HepG2 (cell line): Measurements from ENCODE around the gene MTHFSD. TPM values are rescaled to one million over a fixed set of nuclear protein-coding genes. Genes with fewer than 3 reads are reported as not detected.
A peak's percentile ranks its signal among the peaks of the same experiment; 100 is the strongest.

Experiments
- ATAC-seq: fragments of 200-7000 bp; cut with Tn5 transposase; 3 replicates; pipeline ENCODE4 v1.9.1; 2020; ENCODE audit warnings: mild to moderate bottlenecking, moderate library complexity
- Bru-seq: library from RNA; stranded (reverse); fragments of 400-500 nt; gene quantifications from one replicate; lab custom pipeline; 2021; lab: Mats Ljungman, UMichigan
- BruChase-seq, 2 experiments: library from RNA; stranded (reverse); fragments of 400-500 nt; gene quantifications; one replicate each; lab custom pipeline; 2021; lab: Mats Ljungman, UMichigan
- BruUV-seq: library from RNA; stranded (reverse); fragments of 400-500 nt; replicated peaks from 2 replicates; lab custom pipeline; 2021; lab: Mats Ljungman, UMichigan
- CTCF ChIA-PET: fragments of 300-600 bp; formaldehyde crosslinking; extraction: SDS; loops from one replicate; lab custom pipeline; 2021; ENCODE audit warnings: low total read pairs, inconsistent platforms, low intra/inter-chr PET ratio; lab: Yijun Ruan, JAX
- POLR2A ChIA-PET: fragments of 350-600 bp; sonication (Branson Sonifier 250); formaldehyde crosslinking; loops from one replicate; lab custom pipeline; 2020; ENCODE audit warnings: antibody characterized with exemption, inconsistent platforms; lab: Yijun Ruan, JAX
- DNase-seq: peaks from one replicate; pipeline ENCODE4 v3.0.0-alpha.2; 2015; ENCODE audit warnings: low spot score
- FAIRE-seq: peaks from 3 replicates; lab custom pipeline; 2011; peaks lifted over from hg19 to GRCh38; lab: Jason Lieb, UNC
- H2AFZ ChIP-seq: one replicate; pipeline ENCODE4 v1.6.1; 2011; ENCODE audit warnings: low read length, inconsistent platforms
- H3K27ac ChIP-seq: fragments of 300-600 bp; 3 replicates; pipeline ENCODE4 v1.8.0; 2011; ENCODE audit warnings: mixed run types, mild to moderate bottlenecking, mixed read lengths, low read length, inconsistent platforms; ENCODE audit not compliant: insufficient read depth; ENCODE audit errors: extremely low read length
- H3K27me3 ChIP-seq, 2 experiments: fragments of 200-600 bp in 1 of 2; 2 replicates in 1 of 2; 3 replicates in 1 of 2; pipeline versions ENCODE4 v1.6.0 to v1.8.0; 2011; ENCODE audit warnings: low read length in 2 of 2, mild to moderate bottlenecking in 2 of 2, moderate library complexity in 2 of 2, inconsistent platforms in 1 of 2; ENCODE audit not compliant: insufficient read depth in 2 of 2, control insufficient read depth in 1 of 2
- H3K36me3 ChIP-seq, 2 experiments: fragments of 200-600 bp in 1 of 2; replicated peaks in 1 of 2; 2 replicates in 1 of 2; 3 replicates in 1 of 2; pipeline versions ENCODE4 v1.5.1 to v1.8.0; 2011; ENCODE audit warnings: low read length in 2 of 2, inconsistent platforms in 1 of 2; ENCODE audit not compliant: insufficient read depth in 2 of 2, control insufficient read depth in 1 of 2
- H3K4me1 ChIP-seq: 2 replicates; pipeline ENCODE4 v1.5.1; 2012; ENCODE audit warnings: low read length, inconsistent platforms; ENCODE audit not compliant: insufficient read depth
- H3K4me2 ChIP-seq: 2 replicates; pipeline ENCODE4 v1.6.0; 2011; ENCODE audit warnings: low read depth, low read length, inconsistent platforms
- H3K4me3 ChIP-seq, 3 experiments: fragments of 200-600 bp in 1 of 3; sonication (generic), shearing (Covaris generic) in 1 of 3; replicated peaks in 1 of 3; 2 replicates each; pipeline ENCODE4 v1.5.1; 2011 to 2016; ENCODE audit warnings: low read length in 3 of 3, inconsistent platforms in 2 of 3, low read depth in 2 of 3, mild to moderate bottlenecking in 2 of 3, control low read depth in 1 of 3, mixed read lengths in 1 of 3; ENCODE audit not compliant: insufficient read depth in 1 of 3
- H3K79me2 ChIP-seq: one replicate; pipeline ENCODE4 v1.6.1; 2011; ENCODE audit warnings: low read length, inconsistent platforms; ENCODE audit not compliant: insufficient read depth
- H3K9ac ChIP-seq: 2 replicates; pipeline ENCODE4 v1.6.0; 2011; ENCODE audit warnings: mild to moderate bottlenecking, low read depth, low read length, inconsistent platforms; ENCODE audit not compliant: insufficient read depth
- H3K9me3 ChIP-seq: 2 replicates; pipeline ENCODE4 v1.5.1; 2012; ENCODE audit warnings: mild to moderate bottlenecking, low read length
- H4K20me1 ChIP-seq: 2 replicates; pipeline ENCODE4 v1.6.0; 2011; ENCODE audit warnings: inconsistent platforms, mild to moderate bottlenecking, low read length, moderate library complexity; ENCODE audit not compliant: insufficient read depth
- ARNT ChIP-seq: fragments of 450-650 bp; IDR thresholded peaks from 2 replicates; pipeline ENCODE4 v1.6.1; 2017
- FOXM1 ChIP-seq: sonication (generic); formaldehyde crosslinking; IDR thresholded peaks from 2 replicates; pipeline ENCODE4 v1.5.0; 2020; ENCODE audit warnings: missing genetic modification reagents
- JUND ChIP-seq: sonication (generic); formaldehyde crosslinking; IDR thresholded peaks from 2 replicates; pipeline ENCODE4 v1.8.0; 2022; ENCODE audit warnings: mild to moderate bottlenecking, missing genetic modification reagents
- MTA1 ChIP-seq: sonication (generic); formaldehyde crosslinking; IDR thresholded peaks from 2 replicates; pipeline ENCODE4 v1.4.0; 2020; ENCODE audit warnings: missing genetic modification reagents, mild to moderate bottlenecking, borderline replicate concordance
- MTF1 ChIP-seq: sonication (generic); formaldehyde crosslinking; IDR thresholded peaks from 2 replicates; pipeline ENCODE4 v1.5.0; 2020; ENCODE audit warnings: missing genetic modification reagents
- POGZ ChIP-seq: sonication (generic); formaldehyde crosslinking; IDR thresholded peaks from 2 replicates; pipeline ENCODE4 v1.4.0; 2020; ENCODE audit warnings: mild to moderate bottlenecking, missing genetic modification reagents
- THRA ChIP-seq: sonication (generic); formaldehyde crosslinking; IDR thresholded peaks from 2 replicates; pipeline ENCODE4 v1.4.0; 2020; ENCODE audit warnings: missing genetic modification reagents, borderline replicate concordance
- XRCC5 ChIP-seq: fragments of 200-400 bp; formaldehyde crosslinking; optimal IDR thresholded peaks from 2 replicates; pipeline ENCODE3; 2017; ENCODE audit warnings: mild to moderate bottlenecking, low read length
- ZKSCAN5 ChIP-seq: sonication (generic); formaldehyde crosslinking; IDR thresholded peaks from 2 replicates; pipeline ENCODE4 v1.5.1; 2020; ENCODE audit warnings: mild to moderate bottlenecking, missing genetic modification reagents
- ZNF121 ChIP-seq: sonication (generic); formaldehyde crosslinking; IDR thresholded peaks from 2 replicates; pipeline ENCODE4 v1.5.0; 2020; ENCODE audit warnings: mild to moderate bottlenecking, missing genetic modification reagents
- ZNF207 ChIP-seq: fragments of 450-650 bp; IDR thresholded peaks from 2 replicates; pipeline ENCODE4 v1.6.1; 2016; ENCODE audit warnings: antibody characterized with exemption, borderline replicate concordance
- ZNF326 ChIP-seq: sonication (generic); formaldehyde crosslinking; IDR thresholded peaks from 2 replicates; pipeline ENCODE4 v1.4.0; 2020; ENCODE audit warnings: missing genetic modification reagents, borderline replicate concordance
- ZNF614 ChIP-seq: IDR thresholded peaks from 2 replicates; pipeline ENCODE4 v1.6.1; 2018; ENCODE audit warnings: missing biosample characterization, missing genetic modification reagents, inconsistent platforms, borderline replicate concordance
- ZNF619 ChIP-seq: sonication (generic); formaldehyde crosslinking; IDR thresholded peaks from 2 replicates; pipeline ENCODE4 v1.4.0; 2020; ENCODE audit warnings: mild to moderate bottlenecking, missing genetic modification reagents
- ZNF841 ChIP-seq: sonication (generic); formaldehyde crosslinking; IDR thresholded peaks from 2 replicates; pipeline ENCODE4 v1.8.1; 2023; ENCODE audit warnings: missing genetic modification reagents, borderline replicate concordance
- WGBS: methylation state at CpG from one replicate; pipeline ENCODE4 v1.1.6; 2017; ENCODE audit warnings: low lambda C conversion rate; 5-methylcytosine and 5-hydroxymethylcytosine counted together
- in situ Hi-C: cut with HindIII; loops from 2 replicates; pipeline ENCODE4 v1.10.0; 2017; ENCODE audit warnings: low pct_unique_long_range_greater_than_20kb; ENCODE audit not compliant: extremely low pct_ligation_motif_present
- intact Hi-C: fragments of 100-400 bp; cut with micrococcal nuclease; formaldehyde crosslinking; loops from one replicate; pipeline ENCODE4 v1.10.0; 2022; ENCODE audit not compliant: unreplicated experiment
- long read RNA-seq, 2 experiments: library from RNA in 1 of 2; library from polyadenylated mRNA in 1 of 2; stranded (forward) in 1 of 2; unstranded in 1 of 2; transcript quantifications; one replicate each; pipeline ENCODE4 v2.0.0, GENCODE V29; 2019 to 2022
- polyA minus RNA-seq, 3 experiments: library from RNA; depleted of rRNA, polyadenylated mRNA; stranded (reverse); fragments of >200 nt; gene quantifications; 2 replicates each; pipeline ENCODE4 v1.2.3, GENCODE V29; 2011; ENCODE audit warnings: low replicate concordance in 1 of 3
- polyA plus RNA-seq, 8 experiments: library from polyadenylated mRNA; depleted of rRNA in 3 of 8; stranded (reverse) in 7 of 8; unstranded in 1 of 8; fragments of >200 nt; fragmentation: Illumina TruSeq in 4 of 8; extraction: Trizol in 4 of 8; gene quantifications; 2 replicates each; pipeline versions ENCODE4 v1.2.1 to v1.2.3, GENCODE V29; 2011 to 2016; ENCODE audit warnings: low read depth in 4 of 8, missing spikeins in 1 of 8, mixed read lengths in 1 of 8; ENCODE audit not compliant: insufficient read depth in 1 of 8
- total RNA-seq, 5 experiments: library from RNA; depleted of rRNA; stranded (reverse); fragments of >200 nt; fragmentation: Illumina TruSeq; extraction: Trizol; gene quantifications; 2 replicates each; pipeline ENCODE4 v1.2.3, GENCODE V29; 2016; ENCODE audit warnings: low read depth in 1 of 5
- TF ChIP-seq, protein P1 (sequence below): sonication (generic); formaldehyde crosslinking; IDR thresholded peaks from 2 replicates; pipeline ENCODE4 v1.4.0; 2020; ENCODE audit warnings: missing genetic modification reagents

The MTHFSD gene
- total RNA-seq (2016; rRNA removed; fragmentation: Illumina TruSeq; extraction: Trizol) (8.9 and 16.3 TPM in 2 replicates), polyA plus RNA-seq (2011; rRNA removed) (14.2 and 15.8 TPM in 2 replicates), polyA minus RNA-seq (2011; rRNA and poly(A)+ RNA removed; ENCODE audit: low replicate concordance) (27.7 and 27.8 TPM in 2 replicates), Bru-seq, nascent RNA (percentile 69 among the genes with signal in this experiment), BruChase-seq, experiment 1, labeled RNA remaining after a 6-hour chase (percentile 58 among the genes with signal in this experiment), BruChase-seq, experiment 2, labeled RNA remaining after a 2-hour chase (percentile 66 among the genes with signal in this experiment)
- total RNA-seq (2016; cell fraction: cytosol; rRNA removed; fragmentation: Illumina TruSeq; extraction: Trizol; ENCODE audit: low read depth): 3.0 and 3.2 TPM in 2 replicates
- total RNA-seq (2016; cell fraction: insoluble cytoplasmic fraction; rRNA removed; fragmentation: Illumina TruSeq; extraction: Trizol): 9.5 and 14.5 TPM in 2 replicates
- 6.0 and 6.1 TPM in 2 replicates for total RNA-seq (2016; cell fraction: membrane; rRNA removed; fragmentation: Illumina TruSeq; extraction: Trizol)
- total RNA-seq (2016; cell fraction: nucleus; rRNA removed; fragmentation: Illumina TruSeq; extraction: Trizol): 21.7 and 25.7 TPM in 2 replicates
- polyA plus RNA-seq (2011; cell fraction: cytosol; rRNA removed): 5.8 and 6.4 TPM in 2 replicates
- polyA plus RNA-seq (2011; cell fraction: nucleus; rRNA removed): 85.9 and 86.6 TPM in 2 replicates
- 8.3 and 11.3 TPM in 2 replicates for polyA plus RNA-seq (2012)
- polyA plus RNA-seq (2016; cell fraction: cytosol; fragmentation: Illumina TruSeq; extraction: Trizol; ENCODE audit: low read depth): 1.9 and 2.3 TPM in 2 replicates
- polyA plus RNA-seq (2016; cell fraction: insoluble cytoplasmic fraction; fragmentation: Illumina TruSeq; extraction: Trizol; ENCODE audit: low read depth): 9.8 and 13.1 TPM in 2 replicates
- polyA plus RNA-seq (2016; cell fraction: membrane; fragmentation: Illumina TruSeq; extraction: Trizol; ENCODE audit: low read depth): 4.8 and 5.1 TPM in 2 replicates
- 28.2 and 29.9 TPM in 2 replicates for polyA plus RNA-seq (2016; cell fraction: nucleus; fragmentation: Illumina TruSeq; extraction: Trizol; ENCODE audit: insufficient read depth, low read depth)
- polyA minus RNA-seq (2011; cell fraction: cytosol; rRNA and poly(A)+ RNA removed): 5.9 and 9.4 TPM in 2 replicates
- polyA minus RNA-seq (2011; cell fraction: nucleus; rRNA and poly(A)+ RNA removed): 76.5 and 82.9 TPM in 2 replicates
- long read RNA-seq, experiment 1, partial matches to known transcripts: 1 of 12 reads
- long read RNA-seq, experiment 1, other reads (novel, unspliced or antisense): 2 of 12 reads
- long read RNA-seq, experiment 2, transcript MTHFSD-219 (1 exons, 3,623 nt): major isoform, 7 of 16 reads
- long read RNA-seq, experiment 2, partial matches to known transcripts: 8 of 16 reads
- long read RNA-seq, experiment 2, other reads (novel, unspliced or antisense): 1 of 16 reads

- H2AFZ ChIP-seq: peak within 1 kb of the TSS; percentile 21
- peak; percentile 75 for FAIRE-seq
- ChIA-PET POLR2A (interaction anchor here (0.8 kb wide), 1 partner anchor 14 kb away, joined by 3 read pairs; no protein-coding TSS in a partner anchor), CTCF (interaction anchor here (1.8 kb wide), 1 partner anchor 9 kb away, joined by 7 read pairs; no protein-coding TSS in a partner anchor)
- WGBS: 9% methylated on average over 40 of the region's 70 CpGs
- peaks cover 15% of the 10 kb centered on the region for H3K4me1 ChIP-seq
- H3K4me3 ChIP-seq: peak within 1 kb of the TSS; percentile 80 to 94 (median 94)
- peaks cover 9% of the 10 kb centered on the region for H3K79me2 ChIP-seq
- TSS peak; percentile 89 for BruUV-seq
- H3K27ac ChIP-seq: peak within 1 kb of the TSS; percentile 64
- in situ Hi-C loops: no loop called here
- peak within 1 kb of the TSS; percentile 91 for H3K9ac ChIP-seq
- peak; percentile 85 for DNase-seq
- peaks cover 0 to 6% of the 10 kb centered on the region in 2 experiments; a peak in 2 of 5 replicates for H3K27me3 ChIP-seq
- H3K36me3 ChIP-seq: peaks cover 3 to 18% of the 10 kb centered on the region in 2 experiments; a peak in 4 of 5 replicates
- ATAC-seq: peak; percentile 94
- intact Hi-C loops: no loop called here
- H3K4me2 ChIP-seq: peak within 1 kb of the TSS; percentile 89
- no peaks in the 10 kb centered on the region for H4K20me1 ChIP-seq
- no peaks in the 10 kb centered on the region for H3K9me3 ChIP-seq
- TF ChIP-seq POGZ (CRISPR knock-in tag) (peak; percentile 98), XRCC5 (peak; percentile 47), MTF1 (CRISPR knock-in tag) (0 out of 2 replicates have a peak, but pooled peaks have one; percentile 38), MTA1 (CRISPR knock-in tag) (0 out of 2 replicates have a peak, but pooled peaks have one; percentile 44), ZNF121 (CRISPR knock-in tag) (peak; percentile 43; the same call in 1 of the 2 replicates), ZNF614 (CRISPR knock-in tag) (peak; percentile 50; the same call in 1 of the 2 replicates), ZNF619 (CRISPR knock-in tag) (peak; percentile 94), ZKSCAN5 (CRISPR knock-in tag) (no peak), FOXM1 (peak; percentile 60; the same call in 1 of the 2 replicates), ARNT (no peak), ZNF207 (no peak), JUND (no peak), THRA (CRISPR knock-in tag) (peak; percentile 34), ZNF841 (no peak), ZNF326 (CRISPR knock-in tag) (no peak)
- TF ChIP-seq, protein P1, sequence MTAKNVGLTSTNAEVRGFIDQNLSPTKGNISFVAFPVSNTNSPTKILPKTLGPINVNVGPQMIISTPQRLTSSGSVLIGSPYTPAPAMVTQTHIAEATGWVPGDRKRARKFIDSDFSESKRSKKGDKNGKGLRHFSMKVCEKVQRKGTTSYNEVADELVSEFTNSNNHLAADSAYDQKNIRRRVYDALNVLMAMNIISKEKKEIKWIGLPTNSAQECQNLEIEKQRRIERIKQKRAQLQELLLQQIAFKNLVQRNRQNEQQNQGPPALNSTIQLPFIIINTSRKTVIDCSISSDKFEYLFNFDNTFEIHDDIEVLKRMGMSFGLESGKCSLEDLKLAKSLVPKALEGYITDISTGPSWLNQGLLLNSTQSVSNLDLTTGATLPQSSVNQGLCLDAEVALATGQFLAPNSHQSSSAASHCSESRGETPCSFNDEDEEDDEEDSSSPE (CRISPR knock-in tag): peak; percentile 83
Observed at GRCh38 chr16:86554917-86555703, at the start of gene MTHFSD. Gene MTHFSD (minus strand): TSS chr16:86555235. CDS start chr16:86555184, 51 bp downstream.
